DOHH2 (cell line): ENCODE results near the gene UQCC5.

ENCODE experiments used
- CTCF ChIP-seq: fragments of 200-600 bp; sonication (generic); IDR thresholded peaks from one replicate; pipeline ENCODE4 v1.5.1; 2014; ENCODE audit warnings: antibody characterized with exemption, mild to moderate bottlenecking, low read depth, low read length; ENCODE audit not compliant: poor library complexity, severe bottlenecking
- EZH2phosphoT487 ChIP-seq: fragments of 200-600 bp; sonication (generic); IDR thresholded peaks from 2 replicates; pipeline ENCODE4 v1.6.1; 2017; ENCODE audit warnings: borderline replicate concordance, mild to moderate bottlenecking, antibody characterized with exemption, low read length, moderate library complexity, mixed read lengths

GRCh38 chr3:52501046-52501445 lies 35.4 kb upstream of the UQCC5 start:
- TF ChIP-seq CTCF (no peak), EZH2phosphoT487 (no peak)
